Neural cell (in vitro differentiated cells): ENCODE results near the gene IL20RB. TPM values are rescaled to one million over a fixed set of nuclear protein-coding genes. Genes with fewer than 3 reads are reported as not detected.

Experiments used
- H2AFZ ChIP-seq: fragments of 200-600, 300-800 bp; sonication (generic), shearing (Covaris generic); 2 replicates; pipeline ENCODE4 v1.6.0; 2014; ENCODE audit warnings: low read depth, mild to moderate bottlenecking, antibody characterized with exemption, low read length, moderate library complexity
- H3F3A ChIP-seq: fragments of 200-600 bp; shearing (Covaris generic); 2 replicates; pipeline ENCODE4 v1.6.1; 2016; ENCODE audit warnings: mild to moderate bottlenecking, moderate library complexity, mixed read lengths, antibody characterized with exemption, low read length; ENCODE audit not compliant: insufficient read depth, poor library complexity, severe bottlenecking
- H3K27ac ChIP-seq: fragments of 200-600, 300-800 bp; sonication (generic), shearing (Covaris generic); 2 replicates; pipeline ENCODE4 v1.5.1; 2014; ENCODE audit warnings: mild to moderate bottlenecking, low read length, moderate library complexity
- H3K27me3 ChIP-seq: fragments of 300-800, 200-600 bp; sonication (generic), shearing (Covaris generic); 2 replicates; pipeline ENCODE4 v1.6.0; 2014; ENCODE audit warnings: mild to moderate bottlenecking, low read depth, low read length, moderate library complexity; ENCODE audit not compliant: insufficient read depth
- H3K36me3 ChIP-seq: fragments of 300-800, 200-600 bp; sonication (generic), shearing (Covaris generic); 2 replicates; pipeline ENCODE4 v1.5.1; 2014; ENCODE audit warnings: mild to moderate bottlenecking, antibody characterized with exemption, low read length, moderate library complexity; ENCODE audit not compliant: insufficient read depth
- H3K4me2 ChIP-seq: fragments of 300-800, 200-600 bp; sonication (generic), shearing (Covaris generic); 2 replicates; pipeline ENCODE4 v1.6.0; 2014; ENCODE audit warnings: mild to moderate bottlenecking, low read length
- H3K4me3 ChIP-seq: fragments of 300-800, 200-600 bp; sonication (generic), shearing (Covaris generic); 2 replicates; pipeline ENCODE4 v1.5.1; 2014; ENCODE audit warnings: mild to moderate bottlenecking, low read length, moderate library complexity
- H3K79me2 ChIP-seq: fragments of 200-600 bp; shearing (Covaris generic); replicated peaks from 2 replicates; pipeline ENCODE4 v1.6.0; 2014; ENCODE audit warnings: mild to moderate bottlenecking, low read length, moderate library complexity; ENCODE audit not compliant: insufficient read depth
- H3K9ac ChIP-seq: fragments of 300-800, 200-600 bp; sonication (generic), shearing (Covaris generic); 2 replicates; pipeline ENCODE4 v1.6.1; 2016; ENCODE audit warnings: mild to moderate bottlenecking, low read length, mixed read lengths
- H3K9me2 ChIP-seq: fragments of 200-600 bp; shearing (Covaris generic); 2 replicates; pipeline ENCODE4 v1.6.1; 2016; ENCODE audit warnings: mild to moderate bottlenecking, low read length, mixed read lengths; ENCODE audit not compliant: insufficient read depth
- H3K9me3 ChIP-seq: fragments of 200-600, 300-800 bp; sonication (generic), shearing (Covaris generic); 2 replicates; pipeline ENCODE4 v1.6.1; 2016; ENCODE audit warnings: mild to moderate bottlenecking, mixed run types, low read length, moderate library complexity, mixed read lengths
- H4K20me1 ChIP-seq: fragments of 200-600 bp; shearing (Covaris generic); 2 replicates; pipeline ENCODE4 v1.6.1; 2016; ENCODE audit warnings: mild to moderate bottlenecking, mixed run types; ENCODE audit not compliant: insufficient read depth
- EP300 ChIP-seq: fragments of 450-650 bp; conservative IDR thresholded peaks from 2 replicates; pipeline ENCODE4 v1.6.1; 2014; ENCODE audit warnings: antibody characterized with exemption, mild to moderate bottlenecking, moderate library complexity; ENCODE audit not compliant: poor library complexity, severe bottlenecking
- EZH2 ChIP-seq: fragments of 200-600, 300-800 bp; shearing (Covaris generic), sonication (generic); IDR thresholded peaks from 2 replicates; pipeline ENCODE4 v1.6.1; 2014; ENCODE audit warnings: antibody characterized with exemption, low read length, borderline replicate concordance, mild to moderate bottlenecking; ENCODE audit not compliant: insufficient read depth, poor library complexity, severe bottlenecking
- MXI1 ChIP-seq: fragments of 450-650 bp; conservative IDR thresholded peaks from 2 replicates; pipeline ENCODE4 v1.6.1; 2014; ENCODE audit warnings: antibody characterized with exemption, mild to moderate bottlenecking; ENCODE audit not compliant: poor library complexity, severe bottlenecking
- POLR2AphosphoS5 ChIP-seq: IDR thresholded peaks from 2 replicates; pipeline ENCODE4 v1.6.1; 2012
- RAD21 ChIP-seq: fragments of 450-650 bp; conservative IDR thresholded peaks from 2 replicates; pipeline ENCODE4 v1.6.1; 2014; ENCODE audit warnings: antibody characterized with exemption, mild to moderate bottlenecking, moderate library complexity
- REST ChIP-seq: IDR thresholded peaks from 2 replicates; pipeline ENCODE4 v1.6.1; 2012; ENCODE audit warnings: borderline replicate concordance
- SMC3 ChIP-seq: fragments of 450-650 bp; conservative IDR thresholded peaks from 2 replicates; pipeline ENCODE4 v1.6.1; 2014; ENCODE audit warnings: antibody characterized with exemption, mild to moderate bottlenecking, moderate library complexity; ENCODE audit not compliant: poor library complexity
- TAF1 ChIP-seq: IDR thresholded peaks from 2 replicates; pipeline ENCODE4 v1.6.1; 2012; ENCODE audit warnings: low read depth
- polyA minus RNA-seq: library from RNA; depleted of rRNA, polyadenylated mRNA; stranded (reverse); fragments of >200 nt; gene quantifications from 2 replicates; pipeline ENCODE4 v1.2.3, GENCODE V29; 2014
- polyA plus RNA-seq: library from polyadenylated mRNA; depleted of rRNA; stranded (reverse); fragments of >200 nt; gene quantifications from 2 replicates; pipeline ENCODE4 v1.2.3, GENCODE V29; 2014
- TF ChIP-seq, protein P1 (sequence below): fragments of 450-650 bp; IDR thresholded peaks from 2 replicates; pipeline ENCODE4 v1.5.1; 2014; ENCODE audit warnings: antibody characterized with exemption, mild to moderate bottlenecking, moderate library complexity; ENCODE audit not compliant: poor library complexity, severe bottlenecking

Gene IL20RB
- 2.0 and 3.0 TPM in 2 replicates for polyA plus RNA-seq
- polyA minus RNA-seq = 0.58 and 1.5 TPM in 2 replicates

DNA sequence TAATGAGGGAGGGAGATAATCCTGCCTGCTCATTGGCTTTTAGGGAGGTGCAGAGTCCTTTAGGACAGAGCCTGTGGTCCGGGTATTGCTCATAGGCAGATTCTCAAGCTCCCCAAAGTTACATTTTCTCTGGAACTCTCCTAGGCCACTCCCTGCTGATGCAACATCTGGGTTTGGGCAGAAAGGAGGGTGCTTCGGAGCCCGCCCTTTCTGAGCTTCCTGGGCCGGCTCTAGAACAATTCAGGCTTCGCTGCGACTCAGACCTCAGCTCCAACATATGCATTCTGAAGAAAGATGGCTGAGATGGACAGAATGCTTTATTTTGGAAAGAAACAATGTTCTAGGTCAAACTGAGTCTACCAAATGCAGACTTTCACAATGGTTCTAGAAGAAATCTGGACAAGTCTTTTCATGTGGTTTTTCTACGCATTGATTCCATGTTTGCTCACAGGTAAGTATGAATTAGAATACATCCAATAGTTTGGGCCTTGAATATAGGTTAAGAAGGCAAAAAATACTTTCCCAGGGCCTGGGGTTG is at the start of gene IL20RB:
Gene IL20RB (plus strand): TSS at position 233 of the 538 bp plus-strand sequence. CDS start 131 bp downstream, at position 364.
- no peak within 1 kb of the TSS for H3K9ac ChIP-seq
- no peaks in the 10 kb centered on the region for H3K9me3 ChIP-seq
- H3K4me2 ChIP-seq = no peak within 1 kb of the TSS
- no peaks in the 10 kb centered on the region for H4K20me1 ChIP-seq
- TF ChIP-seq EZH2 (no peak), RAD21 (no peak), SMC3 (no peak), POLR2AphosphoS5 (no peak), MXI1 (no peak), TAF1 (no peak), REST (no peak), EP300 (no peak)
- TF ChIP-seq, protein P1, sequence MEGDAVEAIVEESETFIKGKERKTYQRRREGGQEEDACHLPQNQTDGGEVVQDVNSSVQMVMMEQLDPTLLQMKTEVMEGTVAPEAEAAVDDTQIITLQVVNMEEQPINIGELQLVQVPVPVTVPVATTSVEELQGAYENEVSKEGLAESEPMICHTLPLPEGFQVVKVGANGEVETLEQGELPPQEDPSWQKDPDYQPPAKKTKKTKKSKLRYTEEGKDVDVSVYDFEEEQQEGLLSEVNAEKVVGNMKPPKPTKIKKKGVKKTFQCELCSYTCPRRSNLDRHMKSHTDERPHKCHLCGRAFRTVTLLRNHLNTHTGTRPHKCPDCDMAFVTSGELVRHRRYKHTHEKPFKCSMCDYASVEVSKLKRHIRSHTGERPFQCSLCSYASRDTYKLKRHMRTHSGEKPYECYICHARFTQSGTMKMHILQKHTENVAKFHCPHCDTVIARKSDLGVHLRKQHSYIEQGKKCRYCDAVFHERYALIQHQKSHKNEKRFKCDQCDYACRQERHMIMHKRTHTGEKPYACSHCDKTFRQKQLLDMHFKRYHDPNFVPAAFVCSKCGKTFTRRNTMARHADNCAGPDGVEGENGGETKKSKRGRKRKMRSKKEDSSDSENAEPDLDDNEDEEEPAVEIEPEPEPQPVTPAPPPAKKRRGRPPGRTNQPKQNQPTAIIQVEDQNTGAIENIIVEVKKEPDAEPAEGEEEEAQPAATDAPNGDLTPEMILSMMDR = no peak
- no peak within 1 kb of the TSS for H2AFZ ChIP-seq
- no peaks in the 10 kb centered on the region for H3K79me2 ChIP-seq
- H3K27ac ChIP-seq = no peak within 1 kb of the TSS
- no peaks in the 10 kb centered on the region for H3K9me2 ChIP-seq
- no peaks in the 10 kb centered on the region for H3K36me3 ChIP-seq
- no peaks in the 10 kb centered on the region for H3F3A ChIP-seq
- no peaks in the 10 kb centered on the region for H3K27me3 ChIP-seq
- no peak within 1 kb of the TSS for H3K4me3 ChIP-seq

GRCh38 chr3:136908297-136908696 is 49.5 kb upstream of the IL20RB start:
- Histone ChIP-seq H2AFZ (no peak overlapping the region), H3F3A (no peaks in the 10 kb centered on the region), H3K79me2 (peaks cover 19% of the 10 kb centered on the region), H3K4me3 (no peak overlapping the region), H3K9ac (no peak overlapping the region), H4K20me1 (no peaks in the 10 kb centered on the region), H3K36me3 (no peaks in the 10 kb centered on the region), H3K27me3 (no peaks in the 10 kb centered on the region), H3K27ac (no peak overlapping the region), H3K4me2 (no peak overlapping the region), H3K9me3 (peaks cover 5% of the 10 kb centered on the region), H3K9me2 (no peaks in the 10 kb centered on the region)
- TF ChIP-seq TAF1 = no peak
- TF ChIP-seq SMC3 = no peak
- no peak for TF ChIP-seq RAD21
- TF ChIP-seq POLR2AphosphoS5 = no peak
- no peak for TF ChIP-seq MXI1
- no peak for TF ChIP-seq REST
- TF ChIP-seq EZH2 = no peak
- TF ChIP-seq, protein P1 = no peak
- no peak for TF ChIP-seq EP300
